ENCODE measurements around the gene CXXC5.
A peak's percentile ranks its signal among the peaks of the same experiment; 100 is the strongest.

CXXC5 gene

GRCh38 chr5:139638736-139639618, 9.2 kb upstream of the CXXC5 start:
- no peak for DNase-seq

GRCh38 chr5:139639619-139640380, 8.3 kb upstream of the CXXC5 start:
- DNase-seq: no peak

- no peak for DNase-seq
These were observed 7.6 kb upstream of the CXXC5 start for GRCh38 chr5:139640421-139641115.

- DNase-seq: no peak
These were observed 6.8 kb upstream of the CXXC5 start for GRCh38 chr5:139641116-139642080.

GRCh38 chr5:139642213-139642612, 5.9 kb upstream of the CXXC5 start:
- DNase-seq: no peak

GRCh38 chr5:139642891-139643871, 5.0 kb upstream of the CXXC5 start:
- DNase-seq: no peak

- no peak for DNase-seq
These were observed 4.1 kb upstream of the CXXC5 start for GRCh38 chr5:139644001-139644456.

- no peak for DNase-seq
These were observed 3.3 kb upstream of the CXXC5 start for GRCh38 chr5:139644646-139645429.

- no peak for DNase-seq
These were observed 2.7 kb upstream of the CXXC5 start for GRCh38 chr5:139645430-139645871.

- no peak for DNase-seq
These were observed 2.0 kb upstream of the CXXC5 start for GRCh38 chr5:139646111-139646510.

- no peak for DNase-seq
These were observed 1.1 kb upstream of the CXXC5 start for GRCh38 chr5:139646912-139647505.

GRCh38 chr5:139647506-139648204, 494 bp upstream of the CXXC5 start:
- DNase-seq: no peak

- peak; percentile 18 for DNase-seq
These were observed 1.2 kb downstream of the CXXC5 start for GRCh38 chr5:139649082-139649991.

GRCh38 chr5:139650031-139650688, 2.0 kb downstream of the CXXC5 start:
- DNase-seq: no peak

- DNase-seq: no peak
These were observed 2.5 kb downstream of the CXXC5 start for GRCh38 chr5:139650689-139651042.

- DNase-seq: no peak
These were observed 3.1 kb downstream of the CXXC5 start for GRCh38 chr5:139651043-139651834.

Data from CD4-positive, alpha-beta T cell treated with Interleukin-15 for 1 hour (primary cell).